Nucleus accumbens (tissue), 56 donors: ENCODE measurements around the gene GLI3.

Source experiments
- DNase-seq, 56 donors: peaks; one replicate each; lab custom pipeline; 2025; lab: John Stamatoyannopoulos, UW

The GLI3 gene

GRCh38 chr7:42091461-42092291 is 145.3 kb downstream of the GLI3 start:
- DNase-seq: peak in 1 of 56 donors; percentile 15

GRCh38 chr7:42090806-42091205 is 146.2 kb downstream of the GLI3 start:
- no peak for DNase-seq

- DNase-seq: no peak
Measured at GRCh38 chr7:42090056-42090455, 147.0 kb downstream of the GLI3 start.

- DNase-seq: no peak
Measured at GRCh38 chr7:42087616-42088015, 149.4 kb downstream of the GLI3 start.

GRCh38 chr7:42085531-42085930 is 151.5 kb downstream of the GLI3 start:
- no peak for DNase-seq

- DNase-seq: no peak
Measured at GRCh38 chr7:42084263-42084662, 152.7 kb downstream of the GLI3 start.

GRCh38 chr7:42083284-42083683 is 153.7 kb downstream of the GLI3 start:
- no peak for DNase-seq

- DNase-seq: peak in 2 of 56 donors; percentile 16 to 22
Measured at GRCh38 chr7:42082144-42082543, 154.9 kb downstream of the GLI3 start.

- DNase-seq: no peak
Measured at GRCh38 chr7:42081671-42082070, 155.3 kb downstream of the GLI3 start.

- DNase-seq: no peak
Measured at GRCh38 chr7:42080841-42081586, 156.0 kb downstream of the GLI3 start.

- peak in 1 of 56 donors; percentile 17 for DNase-seq
Measured at GRCh38 chr7:42077271-42078135, 159.5 kb downstream of the GLI3 start.

GRCh38 chr7:42076870-42077269 is 160.1 kb downstream of the GLI3 start:
- DNase-seq: no peak

GRCh38 chr7:42075418-42075817 is 161.6 kb downstream of the GLI3 start:
- no peak for DNase-seq

GRCh38 chr7:42074076-42074475 is 162.9 kb downstream of the GLI3 start:
- no peak for DNase-seq

- DNase-seq: peak in 3 of 56 donors; percentile 13 to 29 (median 24)
Measured at GRCh38 chr7:42071372-42072261, 165.4 kb downstream of the GLI3 start.

GRCh38 chr7:42070068-42070467 is 166.9 kb downstream of the GLI3 start:
- DNase-seq: no peak

GRCh38 chr7:42069590-42069989 is 167.4 kb downstream of the GLI3 start:
- no peak for DNase-seq

GRCh38 chr7:42068554-42069280 is 168.3 kb downstream of the GLI3 start:
- peak in 3 of 56 donors; percentile 14 to 26 (median 26) for DNase-seq

GRCh38 chr7:42065942-42066341 is 171.1 kb downstream of the GLI3 start:
- peak in 11 of 56 donors; percentile 4 to 79 (median 28) for DNase-seq
